HPDE6-E6E7 (cell line): ENCODE results near the gene ZBTB20.

ENCODE experiments used
- DNase-seq: peaks from one replicate; pipeline ENCODE4 v3.0.0; 2011; ENCODE audit warnings: missing footprints; ENCODE audit errors: extremely low spot score

The ZBTB20 gene

GRCh38 chr3:114446600-114446999 lies 700.5 kb downstream of the ZBTB20 start:
- no peak for DNase-seq

- DNase-seq: no peak
These were observed 701.9 kb downstream of the ZBTB20 start for GRCh38 chr3:114445233-114445632.

GRCh38 chr3:114444216-114444615 lies 702.9 kb downstream of the ZBTB20 start:
- no peak for DNase-seq

GRCh38 chr3:114442246-114442645 lies 704.8 kb downstream of the ZBTB20 start:
- DNase-seq: no peak

- no peak for DNase-seq
These were observed 705.7 kb downstream of the ZBTB20 start for GRCh38 chr3:114441386-114441785.

- DNase-seq: no peak
These were observed 706.4 kb downstream of the ZBTB20 start for GRCh38 chr3:114440700-114441099.

- no peak for DNase-seq
These were observed 707.8 kb downstream of the ZBTB20 start for GRCh38 chr3:114439284-114439683.

- no peak for DNase-seq
These were observed 709.2 kb downstream of the ZBTB20 start for GRCh38 chr3:114437897-114438296.

- no peak for DNase-seq
These were observed 710.9 kb downstream of the ZBTB20 start for GRCh38 chr3:114436182-114436581.

GRCh38 chr3:114435386-114436115 lies 711.5 kb downstream of the ZBTB20 start:
- DNase-seq: no peak

- DNase-seq: no peak
These were observed 714.8 kb downstream of the ZBTB20 start for GRCh38 chr3:114432310-114432709.

- no peak for DNase-seq
These were observed 719.0 kb downstream of the ZBTB20 start for GRCh38 chr3:114428044-114428595.

- no peak for DNase-seq
These were observed 719.6 kb downstream of the ZBTB20 start for GRCh38 chr3:114427285-114428043.

- no peak for DNase-seq
These were observed 722.8 kb downstream of the ZBTB20 start for GRCh38 chr3:114424337-114424736.

- DNase-seq: no peak
These were observed 725.9 kb downstream of the ZBTB20 start for GRCh38 chr3:114421204-114421603.

GRCh38 chr3:114420072-114420471 lies 727.0 kb downstream of the ZBTB20 start:
- no peak for DNase-seq

- DNase-seq: peak; percentile 33
These were observed 728.2 kb downstream of the ZBTB20 start for GRCh38 chr3:114418724-114419543.

GRCh38 chr3:114418107-114418506 lies 729.0 kb downstream of the ZBTB20 start:
- no peak for DNase-seq

GRCh38 chr3:114417675-114418074 lies 729.4 kb downstream of the ZBTB20 start:
- DNase-seq: no peak

GRCh38 chr3:114417265-114417664 lies 729.8 kb downstream of the ZBTB20 start:
- no peak for DNase-seq

GRCh38 chr3:114411811-114412803 lies 735.0 kb downstream of the ZBTB20 start:
- DNase-seq: peak; percentile 41
